HG03108 (cell line): ENCODE data around the gene PANK4.
A peak's percentile ranks its signal among the peaks of the same experiment; 100 is the strongest.

Experiments used
- ATAC-seq: cut with Tn5 transposase; IDR thresholded peaks from one replicate; pipeline ENCODE4 v1.9.1; 2021; ENCODE audit warnings: moderate library complexity; ENCODE audit not compliant: unreplicated experiment

PANK4 gene

DNA sequence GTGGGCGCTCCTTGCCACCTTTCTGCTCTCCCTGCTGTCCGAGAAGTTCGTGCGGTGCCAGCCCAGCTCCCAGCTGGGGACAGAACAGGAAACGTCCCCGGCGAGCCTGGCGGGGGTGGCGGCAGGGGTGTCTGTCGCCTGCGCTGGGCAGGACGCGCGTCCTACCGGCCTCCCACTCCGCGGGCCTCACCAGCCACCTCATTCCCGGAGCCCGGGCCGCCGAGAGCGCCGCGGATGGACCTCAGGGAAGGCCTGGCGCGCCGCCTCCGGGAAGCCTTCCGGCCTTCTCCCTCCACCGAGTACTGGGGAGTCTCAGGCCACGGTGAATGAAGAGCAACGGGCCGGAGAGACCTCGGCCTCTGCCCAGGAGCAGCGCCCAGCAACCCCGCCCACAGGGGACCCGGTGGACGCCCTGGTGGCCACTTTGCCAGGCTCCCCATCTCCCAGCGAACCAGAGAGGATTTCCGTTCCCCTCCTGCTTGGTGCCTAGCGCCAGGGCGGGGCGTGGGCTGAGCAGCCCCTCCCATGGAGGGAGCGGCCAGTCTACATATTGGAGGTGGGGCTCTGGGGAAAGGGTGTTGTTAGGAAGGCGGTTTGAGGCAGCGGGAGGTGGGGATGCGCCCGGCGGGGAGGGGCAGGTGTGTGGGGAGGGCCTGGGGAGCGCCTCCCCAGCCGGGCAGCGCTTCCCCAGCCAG, 20.3 kb upstream of the PANK4 start:
- peak; percentile 29 for ATAC-seq

- peak; percentile 28 for ATAC-seq
Measured at GRCh38 chr1:2545754-2546514, 19.5 kb upstream of the PANK4 start.

DNA sequence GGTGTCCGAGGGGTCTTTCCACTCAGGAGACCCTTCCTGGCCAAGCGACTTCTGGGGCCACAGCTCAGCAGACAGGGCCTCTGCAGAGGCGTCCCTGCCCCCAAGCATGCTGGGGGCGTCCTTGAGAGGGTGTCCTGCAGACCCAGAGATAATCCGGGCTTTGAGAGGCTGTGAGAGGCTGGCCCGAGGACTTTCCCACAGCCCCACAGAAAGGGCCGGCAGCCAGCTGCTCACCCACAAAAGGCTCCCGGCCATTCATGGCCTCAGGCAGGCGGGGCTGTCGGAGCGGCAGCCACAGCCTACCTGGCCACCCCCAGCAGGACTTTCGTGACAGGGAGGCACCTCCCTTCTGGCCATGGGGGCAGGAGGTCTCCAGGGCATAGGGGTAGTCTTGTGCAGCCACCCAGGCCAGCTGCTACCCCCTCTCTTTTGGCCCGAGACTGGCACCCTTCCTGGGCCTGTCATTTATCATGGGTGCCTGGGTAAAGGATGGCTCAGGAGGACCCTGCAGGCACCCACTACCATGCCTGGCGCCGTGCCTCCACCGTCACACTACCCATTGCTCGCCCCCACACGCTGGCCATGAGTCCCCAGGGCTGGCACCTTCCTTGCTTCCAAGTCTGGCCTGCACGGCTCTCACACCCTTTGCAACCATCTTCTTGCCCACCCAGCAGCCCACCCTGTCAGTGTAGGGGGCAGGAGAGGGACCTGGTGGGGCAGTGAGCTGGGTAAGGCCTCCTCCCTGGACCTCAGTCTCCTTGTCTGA, 18.7 kb upstream of the PANK4 start:
- ATAC-seq: no peak

DNA sequence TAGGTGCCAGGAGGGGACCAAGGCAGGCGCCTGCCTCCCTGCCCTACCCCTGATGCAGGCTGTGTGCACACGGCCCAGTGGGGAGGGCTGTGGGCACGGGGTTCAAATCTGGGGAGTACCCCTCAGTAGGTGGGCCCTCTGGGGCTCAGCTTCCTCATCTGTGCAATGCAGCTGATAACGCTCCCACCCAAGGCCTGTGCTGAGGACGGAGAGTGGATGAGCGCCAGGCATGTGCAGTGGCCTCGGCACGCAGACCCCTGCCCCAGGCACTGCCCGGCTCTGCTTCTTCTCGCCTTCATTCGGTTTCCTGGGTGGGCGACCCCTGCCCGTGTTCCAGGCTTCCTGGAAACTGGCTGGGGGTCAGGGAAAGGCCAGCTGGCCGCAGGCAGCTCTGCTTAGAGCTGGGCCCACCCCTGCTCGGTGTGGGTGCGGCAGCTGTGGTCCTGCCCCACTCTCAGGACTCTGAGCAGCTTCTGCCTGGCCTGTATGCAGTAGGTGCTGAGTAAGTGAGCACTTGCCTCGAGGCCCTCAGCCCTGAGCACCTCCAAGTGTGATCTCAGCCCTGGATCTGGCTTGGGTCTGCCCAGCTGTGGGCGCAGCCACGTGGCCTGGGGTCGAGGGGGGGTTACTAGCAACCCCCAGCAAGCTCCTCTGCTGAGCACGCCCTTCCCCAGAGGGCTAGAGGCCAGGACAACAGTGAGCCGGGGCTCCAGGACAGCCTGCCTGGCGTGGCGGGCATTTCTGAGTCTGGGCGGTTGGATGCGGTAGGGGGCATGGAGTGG, 17.9 kb upstream of the PANK4 start:
- ATAC-seq: no peak

- ATAC-seq: no peak
Measured at GRCh38 chr1:2543543-2544092, 17.2 kb upstream of the PANK4 start.

GRCh38 chr1:2542246-2542915, 16.0 kb upstream of the PANK4 start:
- no peak for ATAC-seq

DNA sequence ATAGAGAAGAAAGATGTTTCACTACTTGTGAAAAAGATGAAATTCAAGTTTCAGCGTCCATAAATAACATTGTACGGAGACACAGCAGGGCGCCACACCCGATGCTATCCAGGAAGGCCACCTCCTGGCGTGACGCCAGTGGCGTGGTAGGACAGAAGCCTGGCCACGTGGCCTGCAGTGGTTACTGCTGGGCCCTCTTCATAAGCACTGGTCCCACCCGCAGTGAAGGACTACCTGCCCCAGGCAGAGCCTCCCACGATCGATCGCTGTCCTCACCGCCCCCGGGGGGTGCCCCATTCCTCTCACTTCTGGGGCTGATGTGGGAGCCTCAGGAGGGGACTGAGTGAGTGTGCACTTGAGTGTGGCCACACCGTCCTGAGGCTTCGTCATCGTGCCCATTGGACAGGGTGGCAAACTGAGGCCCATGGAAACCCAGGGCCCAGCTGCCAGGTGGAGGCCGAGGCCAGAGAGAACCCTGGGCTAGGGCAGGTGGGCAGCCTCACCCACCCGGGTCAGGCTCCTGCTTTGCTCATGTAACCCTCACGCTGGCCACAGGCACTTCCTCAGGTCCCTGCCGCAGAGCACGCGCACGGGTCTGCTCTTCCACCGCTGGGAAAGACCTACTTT, 15.3 kb upstream of the PANK4 start:
- ATAC-seq: no peak

GRCh38 chr1:2540816-2541492, 14.6 kb upstream of the PANK4 start:
- no peak for ATAC-seq

- no peak for ATAC-seq
Measured at GRCh38 chr1:2539312-2539907, 13.0 kb upstream of the PANK4 start.

- ATAC-seq: no peak
Measured at GRCh38 chr1:2538872-2539271, 12.5 kb upstream of the PANK4 start.

DNA sequence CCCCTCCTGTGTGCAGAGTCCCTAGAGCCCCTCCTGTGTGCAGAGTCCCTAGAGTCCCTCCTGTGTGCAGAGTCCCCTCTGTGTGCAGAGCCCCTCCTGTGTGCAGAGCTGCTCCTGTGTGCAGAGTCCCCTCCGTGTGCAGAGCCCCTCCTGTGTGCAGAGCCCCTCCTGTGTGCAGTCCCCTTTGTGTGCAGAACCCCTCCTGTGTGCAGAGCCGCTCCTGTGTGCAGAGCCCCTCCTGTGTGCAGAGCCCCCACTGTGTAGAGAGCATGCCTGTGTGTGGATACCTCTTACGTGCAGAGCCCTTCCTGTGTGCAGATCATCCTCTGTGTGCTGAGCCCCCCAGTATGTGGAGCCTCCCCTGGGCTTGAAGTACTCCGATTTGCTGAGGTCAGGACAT, 12.0 kb upstream of the PANK4 start:
- ATAC-seq: no peak

DNA sequence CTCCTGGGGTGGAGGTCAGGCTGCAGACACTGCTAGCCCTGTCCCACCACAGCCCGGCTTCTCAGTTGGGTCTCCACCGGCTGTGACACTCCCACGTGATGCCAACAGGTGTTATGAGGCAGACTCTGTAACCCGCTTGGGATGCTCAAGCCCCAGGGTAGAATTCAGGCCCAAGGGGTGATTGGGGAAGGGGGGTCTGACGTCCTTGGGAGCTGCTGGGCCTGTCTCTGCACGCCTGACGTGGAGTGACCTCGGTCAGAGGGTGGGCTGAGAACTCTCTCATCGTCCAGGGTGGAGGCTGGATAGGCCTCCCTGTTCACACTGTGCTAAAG, 11.4 kb upstream of the PANK4 start:
- ATAC-seq: no peak

DNA sequence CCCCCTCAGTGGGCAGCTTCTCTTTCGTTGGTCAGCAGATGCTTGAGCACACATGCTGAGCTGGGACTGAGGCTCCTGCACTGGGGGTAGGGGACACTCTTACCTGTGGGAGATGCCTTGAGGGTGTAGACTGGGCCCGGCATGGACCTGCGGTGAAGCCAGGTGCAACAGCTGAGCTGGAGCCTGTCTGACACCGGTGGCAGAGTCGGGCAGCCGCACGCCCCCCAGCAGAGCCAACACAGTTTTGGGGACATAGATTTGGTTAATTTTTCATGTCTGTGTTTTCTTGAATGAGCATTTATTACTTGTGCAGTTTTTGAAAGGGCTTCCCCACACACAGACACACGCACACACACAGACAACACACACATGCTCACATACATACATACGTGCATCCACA, 9.6 kb upstream of the PANK4 start:
- ATAC-seq: no peak

- ATAC-seq: no peak
Measured at GRCh38 chr1:2535455-2535854, 9.1 kb upstream of the PANK4 start.

DNA sequence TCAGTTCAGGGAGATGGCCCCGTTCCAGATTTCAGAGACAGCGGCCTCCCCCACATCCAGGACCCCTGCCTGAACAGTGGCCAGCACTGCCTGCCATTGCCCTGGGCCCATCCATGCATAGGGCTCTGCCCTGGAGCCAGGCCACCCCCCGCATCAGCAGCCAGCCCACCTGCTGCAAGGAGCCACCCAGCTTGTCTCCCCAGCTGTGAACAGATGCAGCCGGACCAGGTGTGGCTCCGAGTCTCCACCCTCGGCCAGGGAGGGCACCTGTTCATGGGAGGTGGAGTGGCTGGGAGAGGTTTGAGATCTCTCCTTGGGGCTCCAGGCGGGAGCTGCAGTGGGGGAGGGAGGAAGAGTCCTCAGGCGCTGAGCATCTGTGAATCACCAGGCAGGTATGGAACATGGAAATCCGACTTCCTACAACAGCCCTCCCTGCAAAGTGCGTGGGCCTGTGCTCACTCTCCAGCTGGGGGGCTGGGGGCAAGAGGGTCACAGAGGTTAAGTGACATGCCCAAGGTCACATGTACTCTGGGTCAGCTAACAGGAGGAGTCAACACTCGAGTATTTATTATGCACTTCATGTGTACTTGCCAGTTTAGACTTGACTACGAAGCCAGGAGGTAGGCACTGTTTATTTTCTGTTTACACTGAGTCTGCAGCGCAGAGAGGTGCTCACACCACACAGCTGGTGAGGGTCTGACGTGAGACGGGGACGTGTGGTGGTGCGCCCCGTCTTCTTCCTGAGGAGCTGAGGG, 8.5 kb upstream of the PANK4 start:
- ATAC-seq: no peak

DNA sequence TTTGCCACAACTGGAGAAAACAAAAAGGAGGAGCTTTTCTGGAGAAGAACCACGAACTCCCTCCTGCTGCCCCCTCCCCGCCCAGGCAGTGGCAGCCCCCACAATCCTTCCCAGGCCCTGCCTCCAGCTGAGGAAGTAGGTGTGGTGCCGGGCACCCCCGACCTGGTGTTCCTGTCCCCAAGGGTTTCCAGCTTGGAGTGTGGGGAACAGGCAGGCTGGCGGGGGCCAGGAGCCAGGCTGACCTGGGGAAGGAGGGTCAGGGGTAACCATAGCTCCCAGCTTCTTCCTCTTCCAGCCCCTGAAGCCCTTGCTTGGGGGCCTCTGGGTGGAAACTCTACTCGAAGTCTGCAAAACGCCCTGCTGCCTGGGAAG, 7.9 kb upstream of the PANK4 start:
- no peak for ATAC-seq

DNA sequence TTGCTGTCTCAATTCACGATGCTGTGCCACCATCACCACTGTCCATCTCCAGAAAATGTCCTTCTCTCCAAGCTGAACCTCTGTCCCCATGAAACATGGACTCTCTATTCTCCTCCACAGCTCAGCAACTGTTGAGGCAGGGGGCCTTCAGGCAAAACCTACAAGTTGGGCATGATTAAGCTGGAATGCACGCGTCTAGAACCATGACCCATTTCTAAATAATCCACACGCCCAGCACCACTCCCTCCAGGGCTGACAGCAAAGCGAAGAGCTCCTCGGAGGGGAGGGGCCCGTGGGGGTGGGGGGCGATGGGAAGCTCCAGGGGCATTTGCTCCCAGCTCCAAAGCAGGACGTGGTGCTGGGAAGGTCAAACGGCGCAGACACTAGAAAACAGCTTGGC, 7.0 kb upstream of the PANK4 start:
- ATAC-seq: no peak

DNA sequence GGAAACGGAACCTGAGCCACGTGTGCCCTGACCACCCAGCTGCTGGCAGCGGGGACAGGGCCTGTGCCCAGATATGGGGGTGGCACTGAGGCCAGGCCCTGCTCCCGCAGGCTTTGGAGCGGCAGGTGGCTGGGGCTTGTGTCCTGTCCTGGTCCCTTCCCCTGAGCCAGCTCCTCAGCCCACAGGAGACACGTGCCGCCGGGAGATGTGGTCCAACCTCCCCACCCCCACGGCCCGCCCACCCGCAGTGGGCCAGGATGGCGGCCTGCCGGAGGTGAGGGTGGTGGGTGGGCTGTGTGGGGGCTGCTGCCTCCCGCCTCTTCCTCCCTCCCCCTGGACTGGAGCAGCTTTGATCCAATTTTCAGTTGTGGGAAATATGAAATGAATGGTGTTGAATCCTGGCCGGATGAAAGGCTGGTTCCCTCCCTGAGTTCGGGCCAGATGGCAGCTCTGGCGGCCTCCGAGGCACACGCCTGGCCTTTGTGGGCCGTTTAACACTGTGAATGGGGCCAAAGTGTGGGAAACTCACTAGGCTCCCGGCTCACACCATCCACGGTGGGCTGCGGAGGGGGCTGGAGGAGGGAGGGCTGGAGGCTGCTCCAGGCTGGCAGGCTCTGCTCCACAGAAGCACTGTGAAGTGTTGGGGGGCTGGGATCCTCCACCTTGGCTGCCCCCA, 6.2 kb upstream of the PANK4 start:
- no peak for ATAC-seq
